GM13976 (cell line): ENCODE measurements around the gene CCDC86.

Experiments used
- DNase-seq: peaks from one replicate; pipeline ENCODE4 v3.0.0; 2012; ENCODE audit warnings: low spot score
- CTCF ChIP-seq: IDR thresholded peaks from 2 replicates; pipeline ENCODE4 v1.5.1; 2012; ENCODE audit warnings: borderline replicate concordance, mild to moderate bottlenecking; ENCODE audit not compliant: insufficient read depth; ENCODE audit errors: extremely low read depth, missing control alignments, control extremely low read depth
- in situ Hi-C: fragments of 300-500 bp; cut with MboI; formaldehyde crosslinking; loops from one replicate; pipeline ENCODE4 v1.12.0; 2022; ENCODE audit warnings: low sequenced_read_pairs, mixed read lengths, inconsistent platforms; ENCODE audit not compliant: unreplicated experiment

The CCDC86 gene

GRCh38 chr11:60873533-60873932 lies 31.6 kb downstream of the CCDC86 start:
- no peak for TF ChIP-seq CTCF
- no peak for DNase-seq

GRCh38 chr11:60874421-60875365 lies 32.8 kb downstream of the CCDC86 start:
- in situ Hi-C loops = no loop called here
- no peak for TF ChIP-seq CTCF
- DNase-seq = no peak

More at GRCh38 chr11:60873533-60873932, 31.6 kb downstream of the CCDC86 start:
- in situ Hi-C loops = no loop called here

- no peak for DNase-seq
- TF ChIP-seq CTCF = no peak
- in situ Hi-C loops = no loop called here
Measured at GRCh38 chr11:60875366-60876167, 33.7 kb downstream of the CCDC86 start.

GRCh38 chr11:60876168-60876485 lies 34.2 kb downstream of the CCDC86 start:
- no peak for TF ChIP-seq CTCF
- no peak for DNase-seq
- in situ Hi-C loops = no loop called here

GRCh38 chr11:60878245-60879101 lies 36.6 kb downstream of the CCDC86 start:
- in situ Hi-C loops = no loop called here
- no peak for TF ChIP-seq CTCF

GRCh38 chr11:60879104-60879503 lies 37.2 kb downstream of the CCDC86 start:
- in situ Hi-C loops = no loop called here
- no peak for DNase-seq
- TF ChIP-seq CTCF = no peak

More at GRCh38 chr11:60878245-60879101, 36.6 kb downstream of the CCDC86 start:
- no peak for DNase-seq
